Dendritic cell treated with granulocyte-macrophage colony-stimulating factor and Interleukin-4, amounts not matched to agents 40 ng/mL and 50 ng/mL, for 4 days (primary cell): ENCODE data around the gene HOXB2.

Experiments
- H3K27ac Mint-ChIP-seq: one replicate; pipeline ENCODE4 v1.8.0; 2022; ENCODE audit warnings: mild to moderate bottlenecking, mixed read lengths
- H3K27me3 Mint-ChIP-seq: one replicate; pipeline ENCODE4 v1.8.0; 2022; ENCODE audit warnings: mild to moderate bottlenecking, mixed read lengths
- H3K36me3 Mint-ChIP-seq: one replicate; pipeline ENCODE4 v1.8.0; 2022; ENCODE audit warnings: low read depth, mixed read lengths
- H3K4me1 Mint-ChIP-seq: one replicate; pipeline ENCODE4 v1.8.0; 2022; ENCODE audit warnings: low read depth, mixed read lengths
- H3K4me3 Mint-ChIP-seq: one replicate; pipeline ENCODE4 v1.8.0; 2022; ENCODE audit warnings: mild to moderate bottlenecking, moderate library complexity, mixed read lengths
- H3K9me3 Mint-ChIP-seq: one replicate; pipeline ENCODE4 v1.8.0; 2022; ENCODE audit warnings: mixed read lengths
- intact Hi-C: fragments of 100-400 bp; cut with micrococcal nuclease; formaldehyde crosslinking; loops from one replicate; pipeline ENCODE4 v1.15.0; 2022

Gene HOXB2

DNA sequence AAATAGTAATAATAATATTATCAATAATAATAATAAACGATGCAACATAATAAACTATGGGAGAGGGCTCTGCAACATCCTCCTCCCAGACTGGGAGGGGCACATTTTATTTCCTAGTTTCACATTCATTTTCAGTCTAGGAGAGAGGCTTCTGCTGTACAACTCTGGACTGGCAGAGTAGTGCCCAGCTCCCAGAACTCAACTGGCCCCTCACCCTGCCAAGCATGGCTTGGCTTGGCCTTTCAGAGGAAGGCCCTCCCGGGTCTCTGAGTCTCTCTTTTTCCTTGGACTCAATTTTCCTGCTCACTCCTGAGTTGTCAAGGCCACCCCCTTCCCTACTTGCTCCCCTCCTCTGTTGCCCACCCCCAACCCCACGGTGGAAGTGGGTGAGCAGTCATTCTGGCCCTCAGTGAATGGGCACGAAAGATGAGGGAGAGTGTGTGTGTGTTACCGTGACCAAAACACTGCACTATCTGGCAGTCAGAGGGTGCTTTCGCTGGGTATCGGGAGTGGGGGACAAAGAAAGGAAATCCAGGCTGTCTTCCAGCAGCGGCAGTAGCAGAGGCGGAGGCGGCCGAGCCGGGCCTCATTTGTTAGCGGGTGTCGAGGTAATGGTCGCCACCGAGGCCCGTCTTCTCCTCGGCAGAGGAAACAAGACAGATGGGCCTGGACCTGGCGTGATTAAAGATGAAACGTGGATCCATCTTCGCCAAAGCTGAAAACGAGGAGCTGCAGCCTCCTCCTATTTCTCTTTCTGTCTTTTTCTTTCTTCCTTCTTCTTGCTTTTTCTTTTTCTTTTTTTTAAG, 31.0 kb upstream of the HOXB2 start:
- H3K27ac Mint-ChIP-seq: no peak overlapping the region
- H3K36me3 Mint-ChIP-seq: no peaks in the 10 kb centered on the region
- H3K9me3 Mint-ChIP-seq: no peaks in the 10 kb centered on the region
- peaks cover 63% of the 10 kb centered on the region for H3K27me3 Mint-ChIP-seq
- H3K4me3 Mint-ChIP-seq: no peak overlapping the region
- intact Hi-C loops: no loop called here
- H3K4me1 Mint-ChIP-seq: peaks cover 40% of the 10 kb centered on the region

DNA sequence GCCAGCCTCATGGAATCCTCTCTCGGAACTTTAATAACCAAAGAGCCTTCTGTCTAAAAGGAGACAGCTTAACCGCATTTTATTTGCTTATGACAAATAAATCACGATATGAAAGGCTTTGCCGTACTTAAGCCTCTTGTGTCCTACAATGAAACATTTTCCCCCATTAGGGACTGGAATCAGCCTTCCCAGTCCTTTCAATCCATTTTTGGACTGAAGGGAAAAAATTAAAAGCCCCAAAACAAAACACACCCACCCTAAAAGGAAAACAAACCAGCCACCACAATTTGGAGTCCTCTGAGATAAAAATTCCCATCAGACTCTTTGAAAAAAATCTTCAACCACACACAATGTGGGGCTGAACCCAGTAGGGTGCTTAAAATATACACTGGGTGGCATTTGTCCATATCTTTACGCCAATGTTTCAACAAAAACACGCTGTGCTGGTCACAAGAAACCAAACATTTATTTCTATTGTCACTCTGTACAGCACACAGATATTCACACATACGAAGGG, 30.2 kb upstream of the HOXB2 start:
- H3K4me3 Mint-ChIP-seq: no peak overlapping the region
- H3K27ac Mint-ChIP-seq: no peak overlapping the region
- no peaks in the 10 kb centered on the region for H3K9me3 Mint-ChIP-seq
- intact Hi-C loops: no loop called here
- peaks cover 35% of the 10 kb centered on the region for H3K4me1 Mint-ChIP-seq
- no peaks in the 10 kb centered on the region for H3K36me3 Mint-ChIP-seq
- H3K27me3 Mint-ChIP-seq: peaks cover 56% of the 10 kb centered on the region

DNA sequence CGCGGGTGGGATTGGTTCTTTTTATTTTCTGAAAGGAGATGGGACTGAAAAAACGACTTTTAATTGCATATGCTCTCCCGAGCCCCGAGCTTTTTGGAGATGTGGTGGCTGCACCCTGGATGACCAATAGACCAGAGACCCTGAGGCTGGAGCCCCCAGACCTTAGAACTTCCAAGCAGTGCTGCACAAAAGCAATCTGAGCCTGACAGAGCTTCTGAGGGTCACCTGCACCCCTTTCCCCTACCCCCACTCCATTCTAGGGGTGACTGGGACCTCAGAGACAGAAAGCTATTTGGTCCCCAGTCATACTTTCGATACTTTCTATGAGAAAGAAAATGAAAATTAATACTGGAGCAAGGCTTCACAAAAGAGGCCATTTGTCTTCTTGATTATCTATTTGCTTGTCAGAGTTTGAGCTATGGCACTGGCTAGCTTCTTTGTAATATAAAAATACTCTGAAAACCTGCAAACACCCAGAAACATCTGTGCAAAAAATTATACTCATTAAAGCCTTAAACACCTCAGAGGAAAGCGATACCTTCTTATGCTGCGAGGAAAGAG, 29.7 kb upstream of the HOXB2 start:
- H3K36me3 Mint-ChIP-seq: no peaks in the 10 kb centered on the region
- peaks cover 50% of the 10 kb centered on the region for H3K27me3 Mint-ChIP-seq
- no peaks in the 10 kb centered on the region for H3K9me3 Mint-ChIP-seq
- H3K27ac Mint-ChIP-seq: no peak overlapping the region
- intact Hi-C loops: no loop called here
- no peak overlapping the region for H3K4me3 Mint-ChIP-seq
- H3K4me1 Mint-ChIP-seq: peaks cover 30% of the 10 kb centered on the region

DNA sequence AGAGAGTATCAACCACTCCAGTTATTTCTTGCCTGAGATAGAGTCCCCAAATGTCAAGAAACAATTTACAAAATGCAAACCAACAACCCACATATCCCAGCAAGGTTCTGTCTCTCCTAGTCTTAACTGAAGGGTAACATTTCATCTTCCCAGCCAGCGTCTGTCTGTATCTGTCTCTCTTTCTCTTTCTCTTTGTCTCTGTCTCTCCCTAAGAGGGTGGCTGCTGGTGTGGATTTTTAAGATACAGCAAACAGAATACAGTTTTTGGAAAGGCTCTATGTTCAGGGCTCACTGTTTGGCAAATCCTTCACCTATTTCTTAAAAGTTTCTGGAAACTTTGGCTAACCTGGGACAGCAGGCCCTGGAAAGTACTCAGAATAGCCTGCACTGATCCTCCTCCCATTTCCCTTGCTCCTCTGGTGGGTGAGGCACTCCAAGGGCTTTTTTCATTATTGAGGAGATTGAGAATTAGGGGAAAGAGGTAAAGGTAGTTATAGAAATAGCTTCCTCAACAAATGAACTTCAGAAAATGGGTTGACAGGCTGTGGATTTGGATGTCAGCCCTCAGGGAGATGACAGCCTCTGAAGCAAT, 27.0 kb upstream of the HOXB2 start:
- Mint-ChIP-seq H3K4me3 (no peak overlapping the region), H3K27ac (no peak overlapping the region), H3K4me1 (peaks cover 16% of the 10 kb centered on the region), H3K27me3 (peaks cover 27% of the 10 kb centered on the region), H3K9me3 (no peaks in the 10 kb centered on the region), H3K36me3 (no peaks in the 10 kb centered on the region)
- intact Hi-C loops: no loop called here

DNA sequence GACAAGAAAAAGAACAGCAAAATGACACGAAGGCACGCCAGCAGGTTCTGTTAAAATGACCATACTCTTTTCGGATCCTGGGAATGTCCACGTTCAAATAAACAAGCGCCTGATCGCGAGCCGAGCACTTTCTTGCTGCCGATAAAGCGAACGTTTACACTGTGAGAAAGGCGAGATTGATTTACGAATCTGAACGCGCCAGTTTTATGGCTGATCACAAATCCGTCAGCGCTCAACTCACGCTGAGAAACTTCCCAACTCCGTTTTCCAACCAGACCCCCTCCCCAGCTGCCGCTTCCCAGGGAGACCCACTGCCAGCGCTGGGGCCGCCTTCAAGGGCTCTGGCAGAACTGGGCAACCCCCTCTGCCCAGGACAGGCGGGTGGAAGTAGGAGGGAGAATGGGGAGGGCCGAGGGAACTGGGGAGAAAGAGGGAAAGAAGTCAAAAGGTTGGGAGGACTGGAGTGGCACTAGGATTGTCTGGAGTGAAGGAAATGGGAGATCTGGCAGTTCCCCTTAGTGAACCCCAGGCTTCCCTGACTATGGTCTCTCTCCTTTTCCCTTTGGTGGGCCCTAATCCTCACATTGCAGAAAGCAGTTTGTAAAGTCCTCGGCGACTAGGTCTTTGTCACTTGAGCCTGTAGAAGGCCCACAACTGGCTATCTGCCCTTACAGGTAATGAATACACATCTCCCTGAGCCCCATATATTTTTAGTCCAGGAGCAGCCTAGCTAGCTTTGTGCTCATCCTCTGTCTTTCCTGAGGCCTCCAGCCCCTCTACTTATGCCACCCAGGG, 26.3 kb upstream of the HOXB2 start:
- intact Hi-C loops: no loop called here
- peaks cover 20% of the 10 kb centered on the region for H3K27me3 Mint-ChIP-seq
- H3K4me3 Mint-ChIP-seq: no peak overlapping the region

DNA sequence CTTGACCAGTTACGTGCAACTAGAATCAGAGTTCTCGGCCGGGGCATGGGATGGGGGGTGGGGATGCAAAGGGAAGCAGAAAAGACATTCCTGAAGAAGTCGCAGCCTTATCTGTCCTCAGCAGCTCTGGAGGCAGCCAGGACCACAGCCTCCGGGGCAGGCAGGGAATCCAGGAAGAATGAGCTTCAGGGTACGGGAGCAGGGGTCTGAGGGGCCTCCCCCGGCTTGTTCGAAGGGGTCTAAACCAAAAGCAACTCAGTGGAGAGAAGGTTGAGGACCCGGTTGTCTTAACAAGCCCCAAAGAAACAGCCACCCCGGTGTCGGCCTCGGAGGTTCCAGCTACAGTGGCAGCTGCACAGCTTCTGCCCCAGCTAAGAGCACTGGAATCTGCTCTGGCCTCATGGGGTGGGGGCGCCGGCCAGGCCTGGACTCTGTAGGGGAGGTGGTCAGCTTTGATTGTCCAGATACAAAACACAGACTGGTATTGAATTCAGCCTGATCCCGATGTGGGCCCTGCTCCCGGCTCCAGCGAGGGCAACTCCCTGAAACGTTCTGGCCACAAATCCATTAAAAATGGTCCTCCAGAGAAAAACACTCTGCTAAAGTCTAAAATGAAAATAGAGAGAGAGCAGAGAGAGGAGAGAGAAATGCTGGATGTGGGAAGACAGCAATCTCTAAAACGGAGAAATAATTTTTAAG, 25.6 kb upstream of the HOXB2 start:
- Mint-ChIP-seq H3K9me3 (no peaks in the 10 kb centered on the region), H3K27me3 (peaks cover 13% of the 10 kb centered on the region), H3K4me3 (no peak overlapping the region), H3K27ac (no peak overlapping the region), H3K36me3 (no peaks in the 10 kb centered on the region), H3K4me1 (peaks cover 6% of the 10 kb centered on the region)
- intact Hi-C loops: no loop called here

More for the DNA sequence above, 26.3 kb upstream of the HOXB2 start:
- no peaks in the 10 kb centered on the region for H3K36me3 Mint-ChIP-seq
- no peaks in the 10 kb centered on the region for H3K9me3 Mint-ChIP-seq
- H3K27ac Mint-ChIP-seq: no peak overlapping the region
- H3K4me1 Mint-ChIP-seq: peaks cover 12% of the 10 kb centered on the region

DNA sequence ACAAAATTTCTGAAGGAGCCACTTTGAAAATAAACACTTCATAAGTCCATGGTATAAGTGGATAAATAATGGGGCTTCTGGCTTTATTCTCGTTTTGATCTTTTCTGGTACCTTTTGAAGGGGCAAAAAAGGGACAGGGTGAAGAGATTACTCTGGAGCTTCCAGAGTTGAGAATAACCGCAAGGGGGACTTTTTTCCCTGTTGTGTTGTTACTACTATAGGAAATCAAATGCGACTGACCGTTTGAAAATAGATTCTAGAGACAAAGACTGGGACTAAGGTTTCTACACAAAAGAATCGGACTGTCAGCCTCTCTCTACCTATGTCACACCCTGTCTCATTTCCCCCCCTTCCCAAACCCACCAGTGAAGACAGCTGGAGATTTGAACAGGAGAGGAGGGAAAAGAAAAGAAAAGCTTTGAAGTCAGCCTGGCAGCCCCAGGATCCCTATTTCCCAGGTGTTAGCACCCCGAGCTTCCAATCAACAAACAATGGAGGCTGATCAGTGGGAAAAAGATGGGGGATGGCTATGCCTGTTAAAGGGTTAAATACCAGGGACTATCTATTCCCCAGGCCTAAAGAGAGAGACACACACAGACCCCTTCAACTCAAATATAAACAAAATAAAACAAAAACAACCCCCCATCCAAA, 24.9 kb upstream of the HOXB2 start:
- no peak overlapping the region for H3K27ac Mint-ChIP-seq
- H3K4me3 Mint-ChIP-seq: no peak overlapping the region
- peaks cover 6% of the 10 kb centered on the region for H3K4me1 Mint-ChIP-seq
- no peaks in the 10 kb centered on the region for H3K9me3 Mint-ChIP-seq
- H3K27me3 Mint-ChIP-seq: peaks cover 8% of the 10 kb centered on the region
- H3K36me3 Mint-ChIP-seq: no peaks in the 10 kb centered on the region
- intact Hi-C loops: no loop called here

DNA sequence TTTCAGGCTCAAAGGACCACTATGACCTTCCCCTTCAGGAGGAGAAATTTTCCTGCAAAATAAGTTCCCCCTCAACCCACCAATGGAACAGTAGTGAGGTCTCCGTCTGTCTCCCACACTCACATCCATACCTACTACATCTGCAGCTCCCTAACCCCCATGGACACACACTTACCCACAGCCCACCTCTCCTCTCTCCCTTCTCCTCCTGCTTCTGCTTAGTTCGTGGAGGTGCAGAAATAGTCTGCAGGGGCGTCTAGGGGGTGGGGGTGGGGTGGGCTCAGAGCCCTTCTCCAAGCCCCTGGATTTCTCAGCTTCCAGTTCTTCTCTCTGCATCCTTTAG, 24.3 kb upstream of the HOXB2 start:
- intact Hi-C loops: no loop called here
- peaks cover 6% of the 10 kb centered on the region for H3K4me1 Mint-ChIP-seq
- H3K36me3 Mint-ChIP-seq: no peaks in the 10 kb centered on the region
- H3K9me3 Mint-ChIP-seq: no peaks in the 10 kb centered on the region
- peaks cover 2% of the 10 kb centered on the region for H3K27me3 Mint-ChIP-seq
- no peak overlapping the region for H3K4me3 Mint-ChIP-seq
- no peak overlapping the region for H3K27ac Mint-ChIP-seq

DNA sequence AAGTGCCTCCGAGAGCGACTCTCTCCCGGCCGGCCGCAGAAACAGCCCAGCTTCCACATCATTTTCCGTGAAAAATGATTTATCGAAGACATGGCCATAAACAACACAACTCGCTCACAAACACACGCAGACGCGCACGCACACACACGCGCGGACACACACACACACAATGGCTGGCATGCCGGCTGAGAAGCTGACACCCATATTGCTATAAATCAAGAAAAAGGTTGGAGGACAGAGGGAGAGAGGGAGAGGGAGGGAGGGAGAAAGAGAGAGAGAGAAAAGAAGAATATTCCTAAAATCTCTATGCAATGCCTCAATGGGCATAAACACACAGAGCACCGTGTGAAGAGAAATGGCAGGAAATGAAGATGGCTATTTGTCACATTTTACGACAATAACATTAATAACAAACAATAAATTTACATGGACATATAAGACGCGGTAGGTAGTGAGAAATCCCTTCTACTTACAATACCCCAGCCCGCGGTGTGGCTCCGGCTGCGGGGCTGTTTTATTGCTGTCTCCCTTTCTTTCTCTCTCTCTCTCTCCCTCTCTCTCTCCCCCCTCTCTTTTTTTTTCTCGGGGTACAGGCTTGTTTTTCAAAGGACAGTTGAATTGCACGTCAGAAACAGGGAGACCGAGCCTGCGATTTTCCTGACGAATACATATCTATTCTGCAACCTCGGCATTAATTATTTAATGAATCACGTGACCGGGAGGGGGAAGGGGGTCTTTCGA, 23.8 kb upstream of the HOXB2 start:
- no peaks in the 10 kb centered on the region for H3K36me3 Mint-ChIP-seq
- H3K27ac Mint-ChIP-seq: no peak overlapping the region
- H3K4me1 Mint-ChIP-seq: peaks cover 6% of the 10 kb centered on the region
- H3K9me3 Mint-ChIP-seq: no peaks in the 10 kb centered on the region
- H3K4me3 Mint-ChIP-seq: no peak overlapping the region
- intact Hi-C loops: no loop called here
- peaks cover 3% of the 10 kb centered on the region for H3K27me3 Mint-ChIP-seq

DNA sequence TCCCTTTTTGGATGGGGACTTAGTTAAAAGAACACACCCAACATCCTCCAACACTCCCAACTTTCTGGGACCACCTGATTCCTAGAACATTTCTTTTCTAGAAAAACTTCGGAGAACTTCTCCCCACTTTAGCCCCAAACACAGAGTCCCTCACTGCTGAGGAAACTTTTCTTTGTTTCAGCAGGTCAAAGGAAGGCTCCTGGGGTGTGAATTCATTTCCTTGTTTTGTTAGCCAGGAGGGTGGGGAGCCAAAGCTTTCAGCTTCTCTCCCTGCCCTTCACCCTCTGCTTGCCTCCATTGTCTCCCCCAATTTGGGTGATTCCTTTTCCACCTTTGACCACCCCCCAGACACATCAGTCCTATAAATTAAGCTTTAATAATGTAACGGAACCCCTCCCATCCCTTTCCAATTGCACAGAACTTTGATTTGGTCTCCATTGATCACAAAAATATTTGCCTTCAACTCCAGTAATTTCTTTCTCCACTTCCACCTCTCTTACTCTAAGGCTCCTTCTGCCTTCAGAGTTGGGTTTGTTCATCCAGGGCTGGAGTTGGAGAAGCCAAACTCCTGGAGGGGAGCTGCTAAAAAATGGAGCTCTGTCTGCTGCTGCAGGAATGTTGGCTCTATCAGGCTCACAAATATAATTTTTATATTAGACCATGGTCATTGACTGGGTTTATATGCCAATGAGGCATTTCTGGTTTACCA, 22.9 kb upstream of the HOXB2 start:
- Mint-ChIP-seq H3K9me3 (no peaks in the 10 kb centered on the region), H3K4me3 (no peak overlapping the region), H3K27me3 (peaks cover 12% of the 10 kb centered on the region), H3K27ac (no peak overlapping the region), H3K36me3 (no peaks in the 10 kb centered on the region), H3K4me1 (peaks cover 6% of the 10 kb centered on the region)
- intact Hi-C loops: no loop called here

DNA sequence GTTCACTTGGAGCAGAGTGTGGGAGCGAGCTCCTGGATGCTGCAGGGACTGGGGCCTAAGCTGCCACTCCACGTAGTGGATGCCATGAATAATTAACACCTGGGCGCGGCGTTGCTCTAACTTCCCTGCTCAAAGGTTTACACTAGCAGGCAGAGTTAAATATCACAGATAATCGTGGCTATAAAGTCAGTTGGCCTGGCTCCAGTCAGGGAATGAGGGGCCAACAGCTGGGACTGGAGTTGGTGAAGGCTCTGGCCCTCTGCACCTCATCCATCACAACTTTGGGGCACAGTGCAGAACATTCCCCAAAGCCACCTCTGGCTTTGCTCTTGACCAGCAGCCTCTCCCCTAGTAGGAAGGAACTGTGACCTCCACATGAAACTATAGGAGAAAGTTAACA, 22.3 kb upstream of the HOXB2 start:
- intact Hi-C loops: no loop called here
- Mint-ChIP-seq H3K27ac (no peak overlapping the region), H3K9me3 (no peaks in the 10 kb centered on the region), H3K4me3 (no peak overlapping the region), H3K27me3 (peaks cover 18% of the 10 kb centered on the region), H3K36me3 (no peaks in the 10 kb centered on the region), H3K4me1 (peaks cover 6% of the 10 kb centered on the region)

DNA sequence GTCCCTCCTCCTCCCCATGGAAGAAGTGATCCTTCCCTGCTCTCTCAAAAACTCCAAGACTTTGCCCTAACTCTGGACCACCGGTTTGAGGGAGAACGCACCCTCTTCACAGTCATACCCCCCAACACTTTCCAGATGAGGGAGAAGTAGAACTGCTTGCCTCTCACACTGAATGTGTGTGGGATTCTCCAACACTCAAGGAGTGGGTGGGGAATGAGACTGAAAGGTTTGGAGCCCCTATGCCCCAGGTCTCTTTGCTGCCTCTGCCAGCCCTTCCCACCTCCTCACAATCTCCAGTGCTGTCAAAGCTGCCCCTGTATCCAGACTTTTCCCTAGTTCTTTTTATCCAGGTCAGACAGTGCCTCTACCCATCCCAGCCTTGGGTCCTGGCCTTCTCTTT, 21.8 kb upstream of the HOXB2 start:
- peaks cover 21% of the 10 kb centered on the region for H3K27me3 Mint-ChIP-seq
- no peaks in the 10 kb centered on the region for H3K36me3 Mint-ChIP-seq
- no peak overlapping the region for H3K27ac Mint-ChIP-seq
- H3K4me1 Mint-ChIP-seq: peaks cover 6% of the 10 kb centered on the region
- H3K9me3 Mint-ChIP-seq: no peaks in the 10 kb centered on the region
- intact Hi-C loops: no loop called here
- H3K4me3 Mint-ChIP-seq: no peak overlapping the region
